ENCODE results near the gene RELN.

DNA sequence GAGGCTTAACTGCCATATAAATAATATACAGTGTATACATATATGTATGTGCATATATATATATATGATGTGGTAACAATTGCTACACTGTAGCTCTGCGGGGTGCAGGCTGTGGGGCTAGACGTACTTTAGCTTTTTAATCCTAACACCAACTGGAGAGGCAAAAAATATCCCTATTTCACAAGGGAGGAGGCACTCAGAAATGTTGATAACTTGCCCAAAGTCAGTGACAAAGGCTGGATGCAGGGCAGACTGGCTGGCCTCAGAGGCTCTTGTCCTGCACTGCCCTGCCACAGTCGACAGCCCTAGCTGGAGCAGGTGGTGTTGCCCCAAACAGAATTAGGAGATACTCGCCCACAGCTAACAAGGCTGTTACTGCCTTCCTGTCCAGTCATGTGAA, 1.5 kb upstream of the RELN start:
- TF ChIP-seq ZNF761 (CRISPR knock-in tag; conservative IDR thresholded peaks at IDR 0.05) (no peak), ZNF331 (CRISPR knock-in tag; IDR thresholded peaks at IDR 0.05) (no peak)
- TF ChIP-seq, protein P1, sequence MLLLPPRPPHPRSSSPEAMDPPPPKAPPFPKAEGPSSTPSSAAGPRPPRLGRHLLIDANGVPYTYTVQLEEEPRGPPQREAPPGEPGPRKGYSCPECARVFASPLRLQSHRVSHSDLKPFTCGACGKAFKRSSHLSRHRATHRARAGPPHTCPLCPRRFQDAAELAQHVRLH (CRISPR knock-in tag; IDR thresholded peaks at IDR 0.05; ENCODE audit: borderline replicate concordance, low read depth) = no peak
- TF ChIP-seq, protein P2, sequence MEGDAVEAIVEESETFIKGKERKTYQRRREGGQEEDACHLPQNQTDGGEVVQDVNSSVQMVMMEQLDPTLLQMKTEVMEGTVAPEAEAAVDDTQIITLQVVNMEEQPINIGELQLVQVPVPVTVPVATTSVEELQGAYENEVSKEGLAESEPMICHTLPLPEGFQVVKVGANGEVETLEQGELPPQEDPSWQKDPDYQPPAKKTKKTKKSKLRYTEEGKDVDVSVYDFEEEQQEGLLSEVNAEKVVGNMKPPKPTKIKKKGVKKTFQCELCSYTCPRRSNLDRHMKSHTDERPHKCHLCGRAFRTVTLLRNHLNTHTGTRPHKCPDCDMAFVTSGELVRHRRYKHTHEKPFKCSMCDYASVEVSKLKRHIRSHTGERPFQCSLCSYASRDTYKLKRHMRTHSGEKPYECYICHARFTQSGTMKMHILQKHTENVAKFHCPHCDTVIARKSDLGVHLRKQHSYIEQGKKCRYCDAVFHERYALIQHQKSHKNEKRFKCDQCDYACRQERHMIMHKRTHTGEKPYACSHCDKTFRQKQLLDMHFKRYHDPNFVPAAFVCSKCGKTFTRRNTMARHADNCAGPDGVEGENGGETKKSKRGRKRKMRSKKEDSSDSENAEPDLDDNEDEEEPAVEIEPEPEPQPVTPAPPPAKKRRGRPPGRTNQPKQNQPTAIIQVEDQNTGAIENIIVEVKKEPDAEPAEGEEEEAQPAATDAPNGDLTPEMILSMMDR (CRISPR knock-in tag; IDR thresholded peaks at IDR 0.05) = no peak
